ENCODE data around the gene FOXE1. TPM values are rescaled to one million over a fixed set of nuclear protein-coding genes. Genes with fewer than 3 reads are reported as not detected.

FOXE1 gene
- polyA plus RNA-seq, 1 experiment, result 5.3 TPM

DNA sequence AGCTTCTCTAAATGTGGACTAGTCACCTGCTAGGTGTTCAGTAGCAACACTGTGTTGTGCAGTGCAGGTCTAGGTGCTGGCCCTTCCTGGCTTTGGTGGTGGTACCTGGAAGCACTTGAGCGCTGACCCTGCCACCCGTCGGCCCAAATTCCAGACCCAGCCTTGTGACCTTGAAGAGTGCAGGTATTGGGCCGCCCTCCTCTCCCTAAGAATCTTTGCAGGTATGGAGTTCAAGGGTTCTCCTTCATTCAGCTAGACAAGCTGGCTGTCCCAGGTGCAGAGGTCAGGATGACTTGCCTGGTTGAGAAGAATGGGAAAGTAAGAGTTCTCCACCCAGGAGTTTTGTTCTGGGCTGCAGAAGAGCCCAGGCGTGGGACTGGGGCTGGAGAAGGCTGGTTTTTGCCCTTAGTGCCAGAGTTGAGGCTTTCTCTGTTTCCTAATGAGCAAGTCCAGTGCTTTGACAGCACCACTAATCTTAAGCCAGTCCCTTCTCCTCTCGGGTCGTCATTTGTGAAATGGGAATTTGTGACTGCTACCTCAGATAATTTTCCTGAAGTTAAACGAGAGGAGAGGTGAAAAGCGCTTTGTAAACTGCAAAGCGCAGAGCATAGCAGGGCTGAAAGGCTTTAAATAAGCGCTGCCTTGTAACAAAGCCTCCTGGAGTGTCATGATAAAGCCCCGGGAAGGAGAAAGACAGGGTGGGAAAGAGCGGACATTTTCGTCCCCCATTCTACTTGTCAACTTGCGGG lies 4.0 kb downstream of the FOXE1 start:
- Histone ChIP-seq H3K36me3 (ENCODE audit: control insufficient read depth, insufficient read depth, low read length) (no peaks in the 10 kb centered on the region), H3K4me3 (ENCODE audit: low read depth, low read length) (no peak overlapping the region), H3K27me3 (ENCODE audit: control insufficient read depth, insufficient read depth, low read length) (peaks cover 72% of the 10 kb centered on the region)
- no peak for DNase-seq (ENCODE audit: low read depth)
- TF ChIP-seq, protein P1, sequence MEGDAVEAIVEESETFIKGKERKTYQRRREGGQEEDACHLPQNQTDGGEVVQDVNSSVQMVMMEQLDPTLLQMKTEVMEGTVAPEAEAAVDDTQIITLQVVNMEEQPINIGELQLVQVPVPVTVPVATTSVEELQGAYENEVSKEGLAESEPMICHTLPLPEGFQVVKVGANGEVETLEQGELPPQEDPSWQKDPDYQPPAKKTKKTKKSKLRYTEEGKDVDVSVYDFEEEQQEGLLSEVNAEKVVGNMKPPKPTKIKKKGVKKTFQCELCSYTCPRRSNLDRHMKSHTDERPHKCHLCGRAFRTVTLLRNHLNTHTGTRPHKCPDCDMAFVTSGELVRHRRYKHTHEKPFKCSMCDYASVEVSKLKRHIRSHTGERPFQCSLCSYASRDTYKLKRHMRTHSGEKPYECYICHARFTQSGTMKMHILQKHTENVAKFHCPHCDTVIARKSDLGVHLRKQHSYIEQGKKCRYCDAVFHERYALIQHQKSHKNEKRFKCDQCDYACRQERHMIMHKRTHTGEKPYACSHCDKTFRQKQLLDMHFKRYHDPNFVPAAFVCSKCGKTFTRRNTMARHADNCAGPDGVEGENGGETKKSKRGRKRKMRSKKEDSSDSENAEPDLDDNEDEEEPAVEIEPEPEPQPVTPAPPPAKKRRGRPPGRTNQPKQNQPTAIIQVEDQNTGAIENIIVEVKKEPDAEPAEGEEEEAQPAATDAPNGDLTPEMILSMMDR (IDR thresholded peaks at IDR 0.05; ENCODE audit: insufficient read depth, low read depth, low read length), result no peak
- POLR2A ChIA-PET, result no interaction called here
- CTCF ChIA-PET, result interaction anchor here (1.7 kb wide), 1 partner anchor 9 kb away, joined by 6 read pairs; no protein-coding TSS in a partner anchor

DNA sequence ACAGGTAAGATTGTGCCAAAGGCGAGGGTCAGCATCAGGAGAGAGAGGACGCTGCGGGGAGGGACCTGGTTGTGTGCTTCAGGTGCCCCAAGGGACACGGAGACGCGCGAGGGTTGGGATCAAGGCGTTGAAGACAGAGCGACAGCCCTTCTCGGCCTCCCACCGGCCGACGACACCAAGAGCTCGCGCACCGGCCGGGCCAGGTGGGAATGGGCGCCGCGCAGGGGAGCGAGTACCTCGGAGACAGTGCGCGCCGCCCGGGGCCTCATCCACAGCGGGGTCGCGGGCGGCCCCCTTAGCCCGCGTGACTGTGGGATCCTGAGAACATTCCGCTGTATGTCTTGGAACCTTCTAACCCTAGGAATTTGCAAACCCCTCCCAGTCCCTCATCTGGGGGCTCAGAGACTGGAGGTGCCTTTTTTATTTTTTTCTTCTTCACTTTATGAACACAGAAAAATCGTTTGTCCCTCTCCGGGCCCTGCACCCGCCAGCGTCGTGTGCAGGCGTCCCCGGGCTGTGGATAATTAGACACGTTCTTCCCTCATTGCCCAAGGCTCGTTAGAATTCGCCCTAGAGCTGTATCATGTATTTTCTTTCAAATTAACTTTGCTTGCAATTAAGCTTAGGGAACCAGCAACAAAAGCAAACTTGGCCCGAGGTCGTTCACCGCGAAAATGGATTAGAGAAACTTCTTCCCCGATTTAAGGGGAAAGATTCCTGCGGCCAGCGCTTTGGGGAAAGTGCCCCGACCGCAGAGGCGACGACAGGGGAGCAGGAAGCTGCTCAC lies 4.8 kb downstream of the FOXE1 start:
- DNase-seq (ENCODE audit: low read depth), result no peak
- ChIA-PET POLR2A (no interaction called here), CTCF (interaction anchor here (1.7 kb wide), 1 partner anchor 10 kb away, joined by 6 read pairs; no protein-coding TSS in a partner anchor)
- TF ChIP-seq, protein P1 (IDR thresholded peaks at IDR 0.05; ENCODE audit: insufficient read depth, low read depth, low read length), result no peak
- Histone ChIP-seq H3K36me3 (ENCODE audit: control insufficient read depth, insufficient read depth, low read length) (no peaks in the 10 kb centered on the region), H3K27me3 (ENCODE audit: control insufficient read depth, insufficient read depth, low read length) (peaks cover 68% of the 10 kb centered on the region), H3K4me3 (ENCODE audit: low read depth, low read length) (no peak overlapping the region)

DNA sequence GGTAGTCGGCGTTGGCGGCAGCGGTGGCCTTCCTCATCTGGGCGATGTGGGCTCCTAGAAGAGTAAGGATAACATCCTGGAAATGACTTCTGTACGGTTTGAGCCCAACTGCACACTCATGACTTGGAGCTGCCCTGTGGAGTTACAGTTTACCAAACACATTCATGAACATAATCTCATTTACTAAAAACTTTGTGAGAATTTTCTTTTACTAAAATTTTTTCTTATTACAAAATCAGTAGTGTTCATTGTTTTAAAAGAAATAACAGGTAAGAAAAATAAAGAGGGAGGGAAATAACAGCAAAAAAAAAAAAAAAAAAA lies 5.3 kb downstream of the FOXE1 start:
- TF ChIP-seq, protein P1 (IDR thresholded peaks at IDR 0.05; ENCODE audit: insufficient read depth, low read depth, low read length), result no peak
- Histone ChIP-seq H3K27me3 (ENCODE audit: control insufficient read depth, insufficient read depth, low read length) (peaks cover 66% of the 10 kb centered on the region), H3K4me3 (ENCODE audit: low read depth, low read length) (no peak overlapping the region), H3K36me3 (ENCODE audit: control insufficient read depth, insufficient read depth, low read length) (no peaks in the 10 kb centered on the region)
- CTCF ChIA-PET, result interaction anchor here (1.5 to 1.7 kb wide), 2 partner anchors 11 to 32 kb away, joined by 4 to 6 read pairs; no protein-coding TSS in a partner anchor
- DNase-seq (ENCODE audit: low read depth), result no peak
- POLR2A ChIA-PET, result no interaction called here

DNA sequence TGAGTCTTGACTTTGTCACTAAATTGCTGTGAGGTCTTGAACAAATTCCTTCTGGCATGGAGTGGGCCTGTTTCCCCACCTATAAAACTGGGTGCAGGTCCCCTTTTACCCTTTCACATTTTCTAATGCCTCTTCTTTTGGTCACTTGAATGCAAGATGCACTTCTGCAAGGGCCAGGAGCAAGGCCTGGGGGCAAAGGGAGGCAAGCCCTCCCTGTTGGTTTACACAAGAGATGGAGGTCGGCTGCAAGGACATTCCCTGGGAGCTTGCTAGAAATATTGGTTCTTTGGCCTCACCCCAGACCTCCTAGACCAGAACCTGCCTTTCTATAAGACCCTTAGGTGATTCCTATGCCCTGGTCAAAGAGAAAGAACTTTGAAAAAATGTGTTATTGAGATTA lies 5.8 kb downstream of the FOXE1 start:
- H3K4me3 ChIP-seq (ENCODE audit: low read depth, low read length), result no peak overlapping the region
- ChIA-PET POLR2A (no interaction called here), CTCF (interaction anchor here (1.5 kb wide), 1 partner anchor 32 kb away, joined by 4 read pairs; no protein-coding TSS in a partner anchor)
- H3K27me3 ChIP-seq (ENCODE audit: control insufficient read depth, insufficient read depth, low read length), result peaks cover 67% of the 10 kb centered on the region
- H3K36me3 ChIP-seq (ENCODE audit: control insufficient read depth, insufficient read depth, low read length), result no peaks in the 10 kb centered on the region
- TF ChIP-seq, protein P1 (IDR thresholded peaks at IDR 0.05; ENCODE audit: insufficient read depth, low read depth, low read length), result no peak
- no peak for DNase-seq (ENCODE audit: low read depth)

DNA sequence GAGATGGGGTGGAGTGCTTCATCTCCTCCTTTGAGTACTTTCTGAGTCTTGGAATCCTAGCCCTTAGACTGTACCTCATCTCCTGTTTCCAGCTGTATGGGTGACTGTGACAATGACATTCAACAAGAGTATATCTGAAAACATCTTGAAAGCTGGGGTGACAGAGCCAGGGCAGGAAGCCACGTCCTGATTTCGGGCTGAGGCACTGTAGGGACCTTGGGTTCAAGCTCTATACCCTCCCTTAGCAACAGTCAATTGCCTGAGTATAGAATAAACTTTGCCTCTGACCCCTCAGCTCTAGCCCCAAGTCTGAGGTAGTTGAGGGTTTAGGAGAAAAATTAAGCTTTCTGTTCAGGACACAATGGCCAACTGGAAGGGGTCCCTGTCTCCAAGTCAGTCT lies 6.3 kb downstream of the FOXE1 start:
- ChIA-PET POLR2A (no interaction called here), CTCF (interaction anchor here (1.5 kb wide), 1 partner anchor 31 kb away, joined by 4 read pairs; no protein-coding TSS in a partner anchor)
- Histone ChIP-seq H3K36me3 (ENCODE audit: control insufficient read depth, insufficient read depth, low read length) (no peaks in the 10 kb centered on the region), H3K27me3 (ENCODE audit: control insufficient read depth, insufficient read depth, low read length) (peaks cover 64% of the 10 kb centered on the region), H3K4me3 (ENCODE audit: low read depth, low read length) (no peak overlapping the region)
- TF ChIP-seq, protein P1 (IDR thresholded peaks at IDR 0.05; ENCODE audit: insufficient read depth, low read depth, low read length), result no peak
- DNase-seq (ENCODE audit: low read depth), result no peak

Measured in BJ (cell line).